CD14-positive monocyte (primary cell): ENCODE measurements around the gene DENND5B. TPM values are rescaled to one million over a fixed set of nuclear protein-coding genes. Genes with fewer than 3 reads are reported as not detected.

Experiments
- DNase-seq, 3 donors: peaks; one replicate each; pipeline ENCODE4 v3.0.0-alpha.2; 2011 to 2022
- H2AFZ ChIP-seq: 2 replicates; pipeline ENCODE4 v1.6.0; 2012; ENCODE audit warnings: mild to moderate bottlenecking, low read depth, low read length, inconsistent platforms; ENCODE audit not compliant: insufficient read depth, poor library complexity, severe bottlenecking
- H3K27ac ChIP-seq, 2 donors: 1 replicate in 1 of 2; 2 replicates in 1 of 2; pipeline ENCODE4 v1.5.1; 2012 to 2013; ENCODE audit warnings: low read length in 2 of 2, control low read depth in 1 of 2, inconsistent platforms in 1 of 2, low read depth in 1 of 2, mild to moderate bottlenecking in 1 of 2
- H3K27me3 ChIP-seq, 2 donors: one replicate each; pipeline versions ENCODE4 v1.6.0 to v1.6.1; 2011 to 2013; ENCODE audit warnings: low read length in 2 of 2; ENCODE audit not compliant: control insufficient read depth in 2 of 2, insufficient read depth in 2 of 2
- H3K36me3 ChIP-seq, 2 donors: replicated peaks in 1 of 2; 1 replicate in 1 of 2; 2 replicates in 1 of 2; pipeline versions ENCODE4 v1.5.1 to v1.6.1; 2012 to 2013; ENCODE audit warnings: low read length in 2 of 2, control low read depth in 1 of 2, inconsistent platforms in 1 of 2, mild to moderate bottlenecking in 1 of 2; ENCODE audit not compliant: insufficient read depth in 2 of 2, control insufficient read depth in 1 of 2
- H3K4me1 ChIP-seq, 2 donors: 1 replicate in 1 of 2; 2 replicates in 1 of 2; pipeline versions ENCODE4 v1.5.1 to v1.6.1; 2012 to 2013; ENCODE audit warnings: low read length in 2 of 2, control low read depth in 1 of 2, inconsistent platforms in 1 of 2, mild to moderate bottlenecking in 1 of 2, moderate library complexity in 1 of 2; ENCODE audit not compliant: insufficient read depth in 2 of 2, control insufficient read depth in 1 of 2
- H3K4me2 ChIP-seq: replicated peaks from 2 replicates; pipeline ENCODE3; 2012; ENCODE audit warnings: low read length, moderate library complexity, mild to moderate bottlenecking; ENCODE audit not compliant: poor library complexity, severe bottlenecking; ENCODE audit errors: extremely low read depth
- H3K4me3 ChIP-seq, 3 experiments: fragments of 200-600 bp in 1 of 3; sonication (generic) in 1 of 3; replicated peaks in 1 of 3; 1 replicate in 2 of 3; 2 replicates in 1 of 3; pipeline ENCODE4 v1.5.1; 2011 to 2013; ENCODE audit warnings: low read length in 3 of 3, mild to moderate bottlenecking in 3 of 3, control low read depth in 2 of 3, low read depth in 2 of 3, inconsistent platforms in 1 of 3, moderate library complexity in 1 of 3
- H3K79me2 ChIP-seq: 2 replicates; pipeline ENCODE4 v1.6.0; 2012; ENCODE audit warnings: mild to moderate bottlenecking, control low read depth, inconsistent platforms, low read length, moderate library complexity; ENCODE audit not compliant: insufficient read depth
- H3K9ac ChIP-seq: 2 replicates; pipeline ENCODE4 v1.6.0; 2017; ENCODE audit warnings: low read length, mild to moderate bottlenecking; ENCODE audit not compliant: insufficient read depth, poor library complexity, severe bottlenecking
- H3K9me3 ChIP-seq, 2 donors: replicated peaks in 1 of 2; 1 replicate in 1 of 2; 2 replicates in 1 of 2; pipeline versions ENCODE4 v1.5.1 to v1.6.1; 2012 to 2013; ENCODE audit warnings: low read length in 2 of 2, control low read depth in 1 of 2; ENCODE audit not compliant: control insufficient read depth in 1 of 2, insufficient read depth in 1 of 2
- H4K20me1 ChIP-seq: 2 replicates; pipeline ENCODE4 v1.6.0; 2012; ENCODE audit warnings: mild to moderate bottlenecking, low read length, control low read depth, moderate library complexity; ENCODE audit not compliant: insufficient read depth
- H3K27ac Mint-ChIP-seq, 7 donors: one replicate each; pipeline ENCODE4 v1.8.0; 2020; ENCODE audit warnings: mild to moderate bottlenecking in 7 of 7, mixed read lengths in 7 of 7, moderate library complexity in 6 of 7, inconsistent platforms in 2 of 7
- H3K27me3 Mint-ChIP-seq, 3 donors: one replicate each; pipeline ENCODE4 v1.8.0; 2021 to 2022; ENCODE audit warnings: low read depth in 3 of 3, mild to moderate bottlenecking in 3 of 3, mixed read lengths in 3 of 3, moderate library complexity in 3 of 3, inconsistent platforms in 1 of 3
- H3K36me3 Mint-ChIP-seq, 2 donors: one replicate each; pipeline ENCODE4 v1.8.0; 2020; ENCODE audit warnings: mixed read lengths in 2 of 2, inconsistent platforms in 1 of 2, mild to moderate bottlenecking in 1 of 2
- H3K4me1 Mint-ChIP-seq: one replicate; pipeline ENCODE4 v1.8.0; 2020; ENCODE audit warnings: mild to moderate bottlenecking, mixed read lengths
- H3K4me3 Mint-ChIP-seq, 2 donors: one replicate each; pipeline ENCODE4 v1.8.0; 2020; ENCODE audit warnings: mild to moderate bottlenecking in 2 of 2, mixed read lengths in 2 of 2, moderate library complexity in 1 of 2
- H3K9me3 Mint-ChIP-seq, 7 donors: one replicate each; pipeline ENCODE4 v1.8.0; 2020 to 2022; ENCODE audit warnings: mixed read lengths in 7 of 7, mild to moderate bottlenecking in 6 of 7, moderate library complexity in 6 of 7, inconsistent platforms in 2 of 7
- WGBS: methylation state at CpG from one replicate; pipeline ENCODE4 v1.1.5; 2013; ENCODE audit warnings: missing lambda C conversion rate; ENCODE audit not compliant: insufficient coverage; 5-methylcytosine and 5-hydroxymethylcytosine counted together
- intact Hi-C, 2 donors: fragments of 100-400 bp; cut with micrococcal nuclease; formaldehyde crosslinking; loops; one replicate each; pipeline versions ENCODE4 v1.15.0 to v1.15.1; 2023
- polyA plus RNA-seq, 3 donors: library from polyadenylated mRNA; depleted of rRNA in 1 of 3; unstranded in 2 of 3; stranded (reverse) in 1 of 3; fragments of 300-500 nt in 2 of 3; fragments of >200 nt in 1 of 3; fragmentation: Illumina TruSeq in 2 of 3; gene quantifications; 1 replicate in 2 of 3; 2 replicates in 1 of 3; pipeline ENCODE4 v1.2.3, GENCODE V29; 2012 to 2021
- TF ChIP-seq, protein P1 (sequence below): fragments of 200-600 bp; IDR thresholded peaks from one replicate; pipeline ENCODE4 v1.8.0; 2022; ENCODE audit warnings: antibody characterized with exemption, mild to moderate bottlenecking

Gene DENND5B
- polyA plus RNA-seq, 3 donors = 0.23 to 0.36 (median 0.36) TPM

DNA sequence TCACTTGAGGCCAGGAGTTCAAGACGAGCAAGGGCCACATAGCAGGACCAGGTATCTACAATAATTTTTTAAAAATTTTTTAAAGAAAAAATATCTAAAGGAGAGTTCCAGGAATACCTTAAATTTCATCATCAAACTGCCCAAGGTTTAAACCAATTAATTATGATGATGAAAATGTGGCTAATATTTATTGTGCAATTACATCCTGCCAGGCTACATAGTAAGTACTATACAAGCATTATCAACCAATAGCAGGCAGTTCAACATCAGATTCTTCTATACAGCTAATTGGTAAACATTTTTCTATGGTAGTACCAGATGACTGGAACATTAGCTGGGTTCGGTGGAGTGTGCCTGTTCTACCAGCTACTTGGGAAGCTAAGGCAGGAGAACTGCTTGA, 24.4 kb downstream of the DENND5B start:
- Histone ChIP-seq H3K4me3 (no peak overlapping the region), H3K27ac (no peak overlapping the region), H2AFZ (no peak overlapping the region), H3K4me1 (no peaks in the 10 kb centered on the region), H3K27me3 (no peaks in the 10 kb centered on the region), H3K9ac (no peak overlapping the region), H3K79me2 (no peaks in the 10 kb centered on the region), H4K20me1 (no peaks in the 10 kb centered on the region), H3K36me3 (no peaks in the 10 kb centered on the region), H3K4me2 (no peak overlapping the region), H3K9me3 (no peaks in the 10 kb centered on the region)
- Mint-ChIP-seq H3K9me3 (peaks cover 0 to 2% (median 0%) of the 10 kb centered on the region in 7 donors), H3K27ac (no peak overlapping the region), H3K4me1 (peaks cover 4% of the 10 kb centered on the region), H3K4me3 (no peak overlapping the region), H3K36me3 (no peaks in the 10 kb centered on the region), H3K27me3 (no peaks in the 10 kb centered on the region)
- intact Hi-C loops = no loop called here
- whole genome bisulfite sequencing = no CpG with 5 or more reads among the region's 2 CpGs
- TF ChIP-seq, protein P1, sequence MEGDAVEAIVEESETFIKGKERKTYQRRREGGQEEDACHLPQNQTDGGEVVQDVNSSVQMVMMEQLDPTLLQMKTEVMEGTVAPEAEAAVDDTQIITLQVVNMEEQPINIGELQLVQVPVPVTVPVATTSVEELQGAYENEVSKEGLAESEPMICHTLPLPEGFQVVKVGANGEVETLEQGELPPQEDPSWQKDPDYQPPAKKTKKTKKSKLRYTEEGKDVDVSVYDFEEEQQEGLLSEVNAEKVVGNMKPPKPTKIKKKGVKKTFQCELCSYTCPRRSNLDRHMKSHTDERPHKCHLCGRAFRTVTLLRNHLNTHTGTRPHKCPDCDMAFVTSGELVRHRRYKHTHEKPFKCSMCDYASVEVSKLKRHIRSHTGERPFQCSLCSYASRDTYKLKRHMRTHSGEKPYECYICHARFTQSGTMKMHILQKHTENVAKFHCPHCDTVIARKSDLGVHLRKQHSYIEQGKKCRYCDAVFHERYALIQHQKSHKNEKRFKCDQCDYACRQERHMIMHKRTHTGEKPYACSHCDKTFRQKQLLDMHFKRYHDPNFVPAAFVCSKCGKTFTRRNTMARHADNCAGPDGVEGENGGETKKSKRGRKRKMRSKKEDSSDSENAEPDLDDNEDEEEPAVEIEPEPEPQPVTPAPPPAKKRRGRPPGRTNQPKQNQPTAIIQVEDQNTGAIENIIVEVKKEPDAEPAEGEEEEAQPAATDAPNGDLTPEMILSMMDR = no peak
- DNase-seq = no peak

DNA sequence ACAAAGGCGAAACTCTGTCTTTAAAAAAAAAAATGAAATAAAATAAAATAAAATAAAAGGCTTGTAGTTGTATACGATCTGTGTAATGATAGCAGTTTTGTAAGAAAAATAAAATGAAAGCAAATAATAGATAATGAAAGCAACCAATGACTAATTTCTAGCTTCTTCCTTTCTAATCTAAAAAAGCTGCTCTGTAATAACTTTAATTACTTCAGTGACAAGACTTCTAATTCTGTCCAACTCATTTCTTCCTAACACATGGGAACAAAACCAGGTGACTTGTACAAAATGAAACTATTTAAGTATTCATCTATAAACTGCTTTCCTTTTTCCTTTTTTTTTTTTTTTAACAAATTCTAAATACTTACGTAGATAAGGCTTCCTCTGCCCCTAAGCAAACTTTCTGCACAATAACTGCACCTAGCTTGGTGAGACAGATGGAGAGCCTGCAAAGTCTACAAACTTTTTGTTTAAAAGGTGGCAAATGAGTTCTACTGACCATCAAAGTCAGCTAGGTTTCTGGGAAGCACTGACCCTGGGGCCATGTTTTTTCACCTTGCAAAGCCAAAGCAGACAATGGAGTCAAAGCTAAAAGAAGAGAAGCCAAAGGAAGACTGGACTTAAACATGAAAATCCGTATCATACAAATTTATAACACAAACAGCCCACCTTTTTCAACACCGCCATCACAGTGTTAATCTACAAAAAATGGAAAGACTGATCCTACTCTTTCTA, 28.2 kb downstream of the DENND5B start:
- Histone ChIP-seq H3K27ac (no peak overlapping the region), H3K9me3 (no peaks in the 10 kb centered on the region), H3K4me2 (no peak overlapping the region), H2AFZ (no peak overlapping the region), H3K4me1 (no peaks in the 10 kb centered on the region), H3K36me3 (no peaks in the 10 kb centered on the region), H4K20me1 (no peaks in the 10 kb centered on the region), H3K9ac (no peak overlapping the region), H3K4me3 (no peak overlapping the region), H3K27me3 (no peaks in the 10 kb centered on the region), H3K79me2 (no peaks in the 10 kb centered on the region)
- intact Hi-C loops = no loop called here
- Mint-ChIP-seq H3K27me3 (no peaks in the 10 kb centered on the region), H3K4me3 (no peak overlapping the region), H3K9me3 (peaks cover 0 to 7% (median 1%) of the 10 kb centered on the region in 7 donors), H3K27ac (no peak overlapping the region), H3K4me1 (peaks cover 4% of the 10 kb centered on the region), H3K36me3 (no peaks in the 10 kb centered on the region)
- no peak for DNase-seq
- no CpG with 5 or more reads among the region's 5 CpGs for WGBS
- TF ChIP-seq, protein P1 = no peak
